ENCODE measurements around the gene SLC28A1.
A peak's percentile ranks its signal among the peaks of the same experiment; 100 is the strongest.
"Not testable (repeated sequence)": the region's sequence is repeated elsewhere in the genome, so short reads cannot be mapped to it uniquely, and the experiment has no call there.

SLC28A1 gene

DNA sequence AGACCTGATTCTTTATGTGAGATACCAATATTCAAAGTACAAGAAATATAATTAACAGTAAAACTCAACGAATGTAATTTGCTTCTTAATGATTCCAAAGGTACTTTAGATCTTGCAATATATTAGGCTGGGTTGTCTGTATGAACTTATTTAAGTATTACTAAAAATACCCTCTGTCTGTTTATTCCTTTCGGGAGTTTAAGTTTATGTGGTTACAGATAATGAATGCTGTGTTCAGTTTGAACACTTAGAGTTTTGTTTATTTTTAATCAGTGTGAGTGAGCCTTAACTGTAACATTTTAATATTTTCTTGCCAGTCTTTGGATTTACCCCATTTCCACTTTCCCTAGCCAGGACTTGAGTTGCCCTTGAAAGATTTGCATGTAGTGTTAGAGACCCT is 100.7 kb downstream of the SLC28A1 start:
- Histone ChIP-seq H4K91ac (ENCODE audit: low read depth, low read length) (no peak overlapping the region), H2BK5ac (ENCODE audit: low read depth, low read length, poor library complexity) (no peak overlapping the region), H3K4me1 (ENCODE audit: control insufficient read depth in 1 of 2, insufficient read depth in 2 of 2, low read length in 2 of 2) (peaks cover 0 to 3% of the 10 kb centered on the region in 2 experiments), H3K4me3 (ENCODE audit: low read depth, low read length) (no peak overlapping the region), H3K18ac (ENCODE audit: low read length) (no peak overlapping the region), H3K79me1 (ENCODE audit: low read length) (peaks cover 15% of the 10 kb centered on the region), H3K79me2 (ENCODE audit: control insufficient read depth, insufficient read depth, low read length, poor library complexity) (peaks cover 8% of the 10 kb centered on the region), H3K27ac (ENCODE audit: low read depth, low read length) (no peak overlapping the region), H3K4ac (ENCODE audit: low read depth, low read length) (no peak overlapping the region), H3K9me3 (ENCODE audit: insufficient read depth, low read depth, low read length) (no peaks in the 10 kb centered on the region), H4K8ac (ENCODE audit: low read depth, low read length) (no peak overlapping the region), H4K12ac (ENCODE audit: low read depth, low read length) (no peak overlapping the region), H3K9ac (ENCODE audit: low read length) (no peak overlapping the region), H3K23ac (ENCODE audit: low read length) (no peak overlapping the region), H3K4me2 (ENCODE audit: low read length) (no peak overlapping the region), H2AFZ (ENCODE audit: insufficient read depth, low read length, poor library complexity) (no peak overlapping the region), H3K36me3 (ENCODE audit: control insufficient read depth in 1 of 2, insufficient read depth in 2 of 2, low read length in 2 of 2) (no peaks in the 10 kb centered on the region), H2AK5ac (ENCODE audit: low read length) (no peak overlapping the region), H2BK120ac (ENCODE audit: insufficient read depth, low read length, poor library complexity) (no peak overlapping the region), H2BK12ac (ENCODE audit: low read length) (no peak overlapping the region), H3K27me3 (ENCODE audit: insufficient read depth, low read length) (peaks cover 8% of the 10 kb centered on the region), H3K14ac (ENCODE audit: low read length) (no peak overlapping the region)
- DNase-seq = no peak
- no CpG with 5 or more reads among the region's 2 CpGs for WGBS (ENCODE audit: extremely low coverage, insufficient coverage, insufficient read length)

DNA sequence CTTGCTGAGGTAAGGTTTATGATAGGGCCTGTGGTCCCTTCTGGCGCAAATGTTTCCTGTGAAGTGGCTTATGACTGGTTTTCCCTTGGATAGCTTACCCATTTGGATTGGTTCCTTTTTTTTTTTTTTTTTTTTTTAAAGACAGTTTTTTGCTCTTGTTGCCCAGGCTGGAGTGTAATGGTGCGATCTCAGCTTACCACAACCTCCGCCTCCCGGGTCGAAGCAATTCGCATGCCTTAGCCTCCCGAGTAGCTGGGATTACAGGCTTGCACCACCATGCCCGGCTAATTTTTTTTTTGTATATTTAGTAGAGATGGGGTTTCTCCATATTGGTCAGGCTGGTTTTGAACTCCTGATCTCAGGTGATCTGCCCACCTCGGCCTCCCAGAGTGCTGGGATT is 102.9 kb downstream of the SLC28A1 start:
- H2BK12ac ChIP-seq (ENCODE audit: low read length); DNase-seq; H3K27me3 ChIP-seq (ENCODE audit: insufficient read depth, low read length); H3K4me2 ChIP-seq (ENCODE audit: low read length); H2BK5ac ChIP-seq (ENCODE audit: low read depth, low read length, poor library complexity); H3K79me2 ChIP-seq (ENCODE audit: control insufficient read depth, insufficient read depth, low read length, poor library complexity); H3K9me3 ChIP-seq (ENCODE audit: insufficient read depth, low read depth, low read length); H4K12ac ChIP-seq (ENCODE audit: low read depth, low read length); H3K18ac ChIP-seq (ENCODE audit: low read length); H3K4ac ChIP-seq (ENCODE audit: low read depth, low read length); H4K91ac ChIP-seq (ENCODE audit: low read depth, low read length); H3K9ac ChIP-seq (ENCODE audit: low read length); H4K8ac ChIP-seq (ENCODE audit: low read depth, low read length); H3K23ac ChIP-seq (ENCODE audit: low read length); H2AK5ac ChIP-seq (ENCODE audit: low read length); H3K4me1 ChIP-seq (ENCODE audit: control insufficient read depth in 1 of 2, insufficient read depth in 2 of 2, low read length in 2 of 2); H3K14ac ChIP-seq (ENCODE audit: low read length); H3K4me3 ChIP-seq (ENCODE audit: low read depth, low read length); H2BK120ac ChIP-seq (ENCODE audit: insufficient read depth, low read length, poor library complexity); H3K27ac ChIP-seq (ENCODE audit: low read depth, low read length); H3K79me1 ChIP-seq (ENCODE audit: low read length); H3K36me3 ChIP-seq (ENCODE audit: control insufficient read depth in 1 of 2, insufficient read depth in 2 of 2, low read length in 2 of 2); H2AFZ ChIP-seq (ENCODE audit: insufficient read depth, low read length, poor library complexity): not testable (repeated sequence)
- no CpG with 5 or more reads among the region's 9 CpGs for WGBS (ENCODE audit: extremely low coverage, insufficient coverage, insufficient read length)

DNA sequence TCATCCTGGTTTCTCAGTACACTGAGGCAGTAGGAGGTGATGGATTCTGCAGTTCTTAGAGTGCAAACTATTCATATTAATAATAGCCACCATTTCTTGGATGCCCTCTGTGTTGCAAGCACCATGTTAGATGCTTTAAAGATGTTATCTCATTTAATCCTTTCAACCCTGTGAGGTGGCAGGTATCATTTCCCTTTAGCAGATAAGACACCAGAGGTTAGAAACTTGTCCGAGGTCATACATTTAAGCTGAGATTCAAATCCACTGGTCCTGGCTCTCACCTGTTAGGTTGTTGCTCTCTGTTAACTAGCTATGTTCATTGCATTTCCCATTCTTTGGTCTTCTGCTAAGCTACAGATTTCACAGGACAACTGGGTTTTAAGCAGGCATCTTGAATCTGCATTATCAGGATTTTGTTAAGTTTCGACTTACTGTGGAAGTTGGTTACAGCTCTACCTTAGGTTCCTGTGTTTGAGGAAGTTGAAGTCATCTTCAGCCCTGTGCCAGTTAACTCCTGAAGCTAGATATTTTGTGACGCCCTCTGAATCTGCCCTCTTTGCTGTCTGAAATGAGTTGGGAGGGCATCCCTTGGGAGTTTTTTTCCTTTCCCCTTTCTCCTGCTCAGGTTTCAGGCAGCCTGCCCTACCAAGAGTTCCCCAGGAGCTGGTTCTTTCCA is 103.6 kb downstream of the SLC28A1 start:
- H4K91ac ChIP-seq (ENCODE audit: low read depth, low read length) = no peak overlapping the region
- H3K4me3 ChIP-seq (ENCODE audit: low read depth, low read length) = no peak overlapping the region
- H3K4me2 ChIP-seq (ENCODE audit: low read length) = no peak overlapping the region
- no peak overlapping the region for H3K4ac ChIP-seq (ENCODE audit: low read depth, low read length)
- H3K79me2 ChIP-seq (ENCODE audit: control insufficient read depth, insufficient read depth, low read length, poor library complexity) = no peaks in the 10 kb centered on the region
- no peak overlapping the region for H3K23ac ChIP-seq (ENCODE audit: low read length)
- H2AFZ ChIP-seq (ENCODE audit: insufficient read depth, low read length, poor library complexity) = no peak overlapping the region
- no peak overlapping the region for H2AK5ac ChIP-seq (ENCODE audit: low read length)
- H4K8ac ChIP-seq (ENCODE audit: low read depth, low read length) = no peak overlapping the region
- H2BK120ac ChIP-seq (ENCODE audit: insufficient read depth, low read length, poor library complexity) = no peak overlapping the region
- peak in 1 of 2 donors; percentile 53 for DNase-seq
- no peak overlapping the region for H2BK12ac ChIP-seq (ENCODE audit: low read length)
- no peak overlapping the region for H3K27ac ChIP-seq (ENCODE audit: low read depth, low read length)
- no peak overlapping the region for H3K14ac ChIP-seq (ENCODE audit: low read length)
- no peak overlapping the region for H3K9ac ChIP-seq (ENCODE audit: low read length)
- no peaks in the 10 kb centered on the region for H3K36me3 ChIP-seq (ENCODE audit: control insufficient read depth in 1 of 2, insufficient read depth in 2 of 2, low read length in 2 of 2)
- H3K4me1 ChIP-seq (ENCODE audit: control insufficient read depth in 1 of 2, insufficient read depth in 2 of 2, low read length in 2 of 2) = no peaks in the 10 kb centered on the region
- no CpG with 5 or more reads among the region's 3 CpGs for WGBS (ENCODE audit: extremely low coverage, insufficient coverage, insufficient read length)
- H3K79me1 ChIP-seq (ENCODE audit: low read length) = no peaks in the 10 kb centered on the region
- H4K12ac ChIP-seq (ENCODE audit: low read depth, low read length) = no peak overlapping the region
- no peaks in the 10 kb centered on the region for H3K27me3 ChIP-seq (ENCODE audit: insufficient read depth, low read length)
- no peak overlapping the region for H3K18ac ChIP-seq (ENCODE audit: low read length)
- no peaks in the 10 kb centered on the region for H3K9me3 ChIP-seq (ENCODE audit: insufficient read depth, low read depth, low read length)
- H2BK5ac ChIP-seq (ENCODE audit: low read depth, low read length, poor library complexity) = no peak overlapping the region

DNA sequence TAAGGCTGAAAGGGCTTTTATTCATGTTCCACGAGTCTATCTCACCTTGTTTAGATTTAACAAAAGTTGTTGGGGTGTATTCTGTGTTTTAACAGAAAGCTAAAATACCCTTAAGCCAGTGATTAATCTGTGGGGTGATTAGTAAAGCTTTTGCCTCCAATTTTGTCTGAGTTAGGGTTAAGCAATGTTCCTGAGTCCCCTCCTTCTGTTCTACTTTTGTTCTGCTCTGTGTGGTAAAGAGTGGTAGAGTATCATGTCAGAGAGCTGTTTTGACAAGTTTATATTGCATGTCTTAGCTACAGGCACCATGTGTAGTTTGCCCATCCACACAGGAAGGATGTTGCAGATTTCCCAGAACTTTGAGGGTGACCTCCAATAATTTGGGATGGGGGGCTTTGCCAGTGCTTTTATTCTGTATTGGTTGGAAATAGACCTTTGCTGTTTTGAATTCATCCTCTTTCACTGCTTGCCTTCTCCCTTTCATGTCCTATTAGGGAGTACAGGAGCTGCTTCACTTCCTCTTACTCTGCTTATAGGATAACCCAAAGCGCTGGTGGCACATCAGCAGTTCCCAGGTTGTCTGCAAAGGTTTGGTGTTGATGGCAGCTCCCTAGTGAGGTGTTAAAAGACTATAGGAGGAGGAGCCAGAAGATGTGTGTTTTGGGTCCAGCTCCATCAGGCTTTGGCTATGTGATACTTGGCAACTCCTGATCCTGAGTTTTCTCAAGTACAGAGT is 104.6 kb downstream of the SLC28A1 start:
- H3K18ac ChIP-seq (ENCODE audit: low read length) = no peak overlapping the region
- no peak for DNase-seq
- H3K9me3 ChIP-seq (ENCODE audit: insufficient read depth, low read depth, low read length) = no peaks in the 10 kb centered on the region
- no peak overlapping the region for H3K14ac ChIP-seq (ENCODE audit: low read length)
- WGBS (ENCODE audit: extremely low coverage, insufficient coverage, insufficient read length) = no CpG with 5 or more reads among the region's 2 CpGs
- H4K12ac ChIP-seq (ENCODE audit: low read depth, low read length) = no peak overlapping the region
- no peak overlapping the region for H3K4me2 ChIP-seq (ENCODE audit: low read length)
- no peaks in the 10 kb centered on the region for H3K79me2 ChIP-seq (ENCODE audit: control insufficient read depth, insufficient read depth, low read length, poor library complexity)
- no peak overlapping the region for H3K23ac ChIP-seq (ENCODE audit: low read length)
- H3K36me3 ChIP-seq (ENCODE audit: control insufficient read depth in 1 of 2, insufficient read depth in 2 of 2, low read length in 2 of 2) = no peaks in the 10 kb centered on the region
- no peak overlapping the region for H3K4me3 ChIP-seq (ENCODE audit: low read depth, low read length)
- H3K9ac ChIP-seq (ENCODE audit: low read length) = peak overlapping the region; percentile 52
- no peak overlapping the region for H4K91ac ChIP-seq (ENCODE audit: low read depth, low read length)
- H3K27me3 ChIP-seq (ENCODE audit: insufficient read depth, low read length) = no peaks in the 10 kb centered on the region
- no peak overlapping the region for H3K27ac ChIP-seq (ENCODE audit: low read depth, low read length)
- H3K4ac ChIP-seq (ENCODE audit: low read depth, low read length) = no peak overlapping the region
- no peak overlapping the region for H2BK120ac ChIP-seq (ENCODE audit: insufficient read depth, low read length, poor library complexity)
- no peak overlapping the region for H2AK5ac ChIP-seq (ENCODE audit: low read length)
- H3K79me1 ChIP-seq (ENCODE audit: low read length) = no peaks in the 10 kb centered on the region
- H3K4me1 ChIP-seq (ENCODE audit: control insufficient read depth in 1 of 2, insufficient read depth in 2 of 2, low read length in 2 of 2) = no peaks in the 10 kb centered on the region
- no peak overlapping the region for H2AFZ ChIP-seq (ENCODE audit: insufficient read depth, low read length, poor library complexity)
- H2BK12ac ChIP-seq (ENCODE audit: low read length) = no peak overlapping the region
- no peak overlapping the region for H2BK5ac ChIP-seq (ENCODE audit: low read depth, low read length, poor library complexity)
- H4K8ac ChIP-seq (ENCODE audit: low read depth, low read length) = no peak overlapping the region

Measured in trophoblast cell (in vitro differentiated cells and primary cell).